Coronary artery (tissue), 2 donors: ENCODE data around the gene ZFHX3.

Experiments
- DNase-seq: peaks from one replicate; pipeline ENCODE4 v3.0.0-alpha.2; 2017; ENCODE audit warnings: low spot score
- H3K27ac ChIP-seq, 2 donors: fragments of 200-600 bp; sonication (generic); one replicate each; pipeline ENCODE4 v1.5.1; 2016 to 2019
- H3K4me3 ChIP-seq: fragments of 200-600 bp; sonication (generic); 2 replicates; pipeline ENCODE4 v1.5.1; 2016; ENCODE audit warnings: mild to moderate bottlenecking, moderate library complexity
- TF ChIP-seq, protein P1 (sequence below): fragments of 200-600 bp; sonication (generic); IDR thresholded peaks from one replicate; pipeline ENCODE4 v1.5.1; 2019; ENCODE audit warnings: antibody characterized with exemption

Gene ZFHX3

DNA sequence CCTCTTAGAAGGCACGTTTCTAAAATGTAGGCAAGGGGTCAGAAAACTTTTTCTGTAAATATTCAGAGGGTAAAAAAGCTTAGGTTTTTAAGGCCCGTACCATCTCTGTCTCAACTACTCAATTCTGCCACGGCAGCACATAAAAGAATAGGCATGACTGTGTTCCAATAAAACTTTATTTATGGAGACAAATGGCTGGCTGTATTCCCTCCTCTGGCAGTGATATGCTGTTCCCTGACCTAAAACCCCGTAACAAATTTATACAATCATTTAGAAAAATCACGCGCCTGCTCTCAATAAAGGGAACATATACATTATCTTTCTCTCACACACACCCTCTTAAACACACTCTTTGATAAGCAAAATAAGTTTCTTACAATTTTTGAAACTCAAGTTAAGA is 138.7 kb downstream of the ZFHX3 start:
- TF ChIP-seq, protein P1, sequence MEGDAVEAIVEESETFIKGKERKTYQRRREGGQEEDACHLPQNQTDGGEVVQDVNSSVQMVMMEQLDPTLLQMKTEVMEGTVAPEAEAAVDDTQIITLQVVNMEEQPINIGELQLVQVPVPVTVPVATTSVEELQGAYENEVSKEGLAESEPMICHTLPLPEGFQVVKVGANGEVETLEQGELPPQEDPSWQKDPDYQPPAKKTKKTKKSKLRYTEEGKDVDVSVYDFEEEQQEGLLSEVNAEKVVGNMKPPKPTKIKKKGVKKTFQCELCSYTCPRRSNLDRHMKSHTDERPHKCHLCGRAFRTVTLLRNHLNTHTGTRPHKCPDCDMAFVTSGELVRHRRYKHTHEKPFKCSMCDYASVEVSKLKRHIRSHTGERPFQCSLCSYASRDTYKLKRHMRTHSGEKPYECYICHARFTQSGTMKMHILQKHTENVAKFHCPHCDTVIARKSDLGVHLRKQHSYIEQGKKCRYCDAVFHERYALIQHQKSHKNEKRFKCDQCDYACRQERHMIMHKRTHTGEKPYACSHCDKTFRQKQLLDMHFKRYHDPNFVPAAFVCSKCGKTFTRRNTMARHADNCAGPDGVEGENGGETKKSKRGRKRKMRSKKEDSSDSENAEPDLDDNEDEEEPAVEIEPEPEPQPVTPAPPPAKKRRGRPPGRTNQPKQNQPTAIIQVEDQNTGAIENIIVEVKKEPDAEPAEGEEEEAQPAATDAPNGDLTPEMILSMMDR, result no peak
- no peak for DNase-seq
- Histone ChIP-seq H3K4me3 (no peak overlapping the region), H3K27ac (no peak overlapping the region)

DNA sequence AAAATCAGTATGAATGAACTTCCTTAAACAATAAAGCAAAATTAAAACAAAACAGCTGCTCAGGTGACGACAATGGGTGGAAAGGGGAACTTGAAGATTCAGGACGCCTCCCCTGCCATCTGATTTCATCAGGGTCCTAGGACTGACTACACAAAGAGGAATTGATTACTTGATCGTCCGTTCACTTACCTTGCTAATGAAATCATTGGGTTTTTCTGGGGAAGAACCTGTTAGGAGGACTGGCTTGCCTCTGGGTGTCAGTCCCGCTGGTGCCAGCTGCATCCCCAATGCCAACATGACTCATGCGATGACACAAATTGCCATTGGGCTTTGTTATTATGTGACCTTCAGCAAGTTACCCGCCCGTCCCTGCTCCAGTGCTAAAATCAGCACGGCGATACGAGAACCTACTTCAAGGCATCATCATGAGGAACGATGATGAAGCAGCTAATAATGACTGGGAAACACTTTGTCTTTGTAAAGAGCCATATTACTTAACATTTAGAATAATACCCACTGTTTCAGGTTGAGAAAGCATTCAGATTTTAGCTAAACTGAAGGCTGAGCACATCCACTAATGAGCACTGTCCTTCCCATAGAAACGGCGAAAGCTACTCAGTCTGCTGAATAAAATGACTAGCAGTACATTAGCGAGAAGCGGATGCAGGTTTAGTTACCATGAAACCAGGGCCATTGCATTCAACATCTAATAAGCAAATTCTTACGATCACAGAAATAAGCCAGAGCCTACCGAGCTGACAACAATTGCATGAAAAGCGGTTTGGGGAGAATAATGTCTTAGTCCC is 139.4 kb downstream of the ZFHX3 start:
- no peak overlapping the region for H3K27ac ChIP-seq
- no peak for DNase-seq
- no peak overlapping the region for H3K4me3 ChIP-seq
- TF ChIP-seq, protein P1, result no peak

DNA sequence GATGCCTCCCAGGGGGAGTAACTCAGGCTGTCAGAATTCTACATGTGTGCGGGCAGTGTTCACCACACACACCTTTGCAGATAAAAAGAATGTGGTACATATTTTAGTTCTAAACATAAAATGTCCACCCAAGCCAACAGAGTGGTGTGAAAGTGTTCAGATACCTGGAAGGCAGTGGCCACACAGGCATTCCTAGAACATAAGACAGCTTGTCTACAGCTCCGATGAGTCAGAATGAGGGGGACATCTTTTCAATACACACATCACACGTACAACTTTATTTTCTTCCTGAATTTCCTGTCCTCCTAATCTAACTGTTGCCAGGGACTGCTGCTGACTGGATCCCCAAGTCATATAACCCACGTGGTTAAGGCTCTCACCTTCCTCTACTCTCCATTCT is 142.3 kb downstream of the ZFHX3 start:
- no peak overlapping the region for H3K4me3 ChIP-seq
- no peak for DNase-seq
- H3K27ac ChIP-seq, result no peak overlapping the region
- TF ChIP-seq, protein P1, result no peak

DNA sequence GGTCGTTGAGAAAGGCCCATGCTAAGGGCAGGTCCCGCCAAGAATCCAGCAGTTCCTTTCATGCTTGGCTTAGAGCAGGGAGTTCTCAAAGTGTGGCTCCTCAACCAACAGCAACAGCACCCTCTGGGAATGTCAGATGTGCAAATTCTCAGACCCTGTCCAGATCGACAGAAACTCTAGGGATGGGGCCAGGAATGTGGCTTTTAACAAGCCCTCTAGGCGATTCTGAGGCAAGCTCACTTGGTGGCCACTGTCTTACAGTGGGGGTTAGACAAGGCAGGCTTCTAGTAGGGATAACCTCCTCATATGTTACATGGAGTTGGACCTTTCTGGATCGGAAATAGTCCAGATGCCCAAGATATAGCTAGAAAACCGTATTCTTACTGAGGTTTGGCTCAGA is 144.8 kb downstream of the ZFHX3 start:
- Histone ChIP-seq H3K27ac (no peak overlapping the region), H3K4me3 (no peak overlapping the region)
- TF ChIP-seq, protein P1, result no peak
- no peak for DNase-seq

DNA sequence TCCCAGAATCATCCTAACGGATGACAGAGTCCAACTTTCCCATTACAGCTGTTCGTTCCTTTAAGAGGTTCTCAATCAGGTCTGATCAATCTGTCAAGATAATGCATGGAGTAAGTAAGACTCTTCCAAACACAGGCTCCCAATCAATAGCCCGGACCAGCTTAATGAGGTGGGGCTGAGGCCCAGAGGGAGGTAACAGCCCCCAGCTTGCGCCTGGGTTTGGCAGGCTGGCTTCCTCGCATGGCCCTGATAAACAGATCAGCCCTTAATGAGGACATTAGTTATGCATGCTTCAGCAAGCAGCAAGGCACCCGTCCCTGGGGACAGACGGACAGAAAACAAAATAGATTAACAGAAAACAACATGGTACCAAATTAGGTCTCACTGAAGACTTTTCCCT is 145.7 kb downstream of the ZFHX3 start:
- no peak overlapping the region for H3K27ac ChIP-seq
- TF ChIP-seq, protein P1, result no peak
- H3K4me3 ChIP-seq, result no peak overlapping the region
- DNase-seq, result no peak

DNA sequence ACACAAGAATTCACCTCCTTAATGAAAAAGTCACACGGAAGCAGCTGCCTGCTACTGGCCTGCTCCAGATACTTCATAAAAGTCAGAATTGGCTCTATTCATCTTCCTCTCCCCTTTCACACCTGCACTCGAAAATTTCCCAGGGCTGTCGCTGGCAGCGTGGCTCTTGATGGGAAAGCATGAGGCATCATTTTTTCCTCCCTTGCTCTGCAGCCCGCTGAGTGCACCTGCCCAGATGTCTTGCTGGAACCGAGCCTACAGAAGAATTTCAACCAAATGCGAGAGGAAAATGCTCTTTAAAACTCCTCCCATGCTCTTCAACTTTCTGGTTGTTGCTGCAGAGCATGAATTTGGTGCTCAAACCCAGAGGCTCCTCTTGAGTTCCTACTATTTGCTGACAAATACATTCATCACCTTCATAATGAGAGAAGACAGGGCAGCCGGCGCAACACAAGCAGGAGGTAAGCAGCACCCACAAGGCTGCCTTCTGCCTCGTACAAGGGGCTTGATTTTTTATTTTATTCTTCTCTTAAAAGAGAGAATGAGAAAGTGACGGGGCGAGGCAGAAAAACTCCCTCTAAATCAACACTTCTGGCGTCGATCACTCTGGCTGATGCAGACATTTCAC is 146.8 kb downstream of the ZFHX3 start:
- H3K4me3 ChIP-seq, result no peak overlapping the region
- no peak for DNase-seq
- H3K27ac ChIP-seq, result no peak overlapping the region
- TF ChIP-seq, protein P1, result no peak
